Type B pancreatic cell (in vitro differentiated cells): Measurements from ENCODE around the gene SLC22A31. TPM values are rescaled to one million over a fixed set of nuclear protein-coding genes. Genes with fewer than 3 reads are reported as not detected.
A peak's percentile ranks its signal among the peaks of the same experiment; 100 is the strongest.
"Not testable (repeated sequence)": the region's sequence is repeated elsewhere in the genome, so short reads cannot be mapped to it uniquely, and the experiment has no call there.

ENCODE experiments used
- DNase-seq: peaks from one replicate; pipeline ENCODE4 v3.0.0; 2021; ENCODE audit warnings: mixed read lengths; ENCODE audit not compliant: unreplicated experiment; ENCODE audit errors: extremely low spot score
- H3K27ac Mint-ChIP-seq: 2 replicates; pipeline ENCODE4 v1.8.0; 2021; ENCODE audit warnings: mild to moderate bottlenecking, mixed read lengths
- H3K27me3 Mint-ChIP-seq: 2 replicates; pipeline ENCODE4 v1.8.0; 2021; ENCODE audit warnings: mixed read lengths
- H3K36me3 Mint-ChIP-seq: 2 replicates; pipeline ENCODE4 v1.8.0; 2021; ENCODE audit warnings: mixed read lengths
- H3K4me1 Mint-ChIP-seq: one replicate; pipeline ENCODE4 v1.8.0; 2021; ENCODE audit warnings: mixed read lengths; ENCODE audit not compliant: unreplicated experiment
- H3K4me3 Mint-ChIP-seq: 2 replicates; pipeline ENCODE4 v1.8.0; 2021; ENCODE audit warnings: mild to moderate bottlenecking, mixed read lengths
- H3K9me3 Mint-ChIP-seq: 2 replicates; pipeline ENCODE4 v1.8.0; 2021; ENCODE audit warnings: mixed read lengths
- total RNA-seq: library from RNA; stranded (reverse); gene quantifications from 2 replicates; pipeline ENCODE4 v1.2.1, GENCODE V29; 2021; ENCODE audit warnings: low replicate concordance
- TF ChIP-seq, protein P1 (sequence below): fragments of 200-600 bp; sonication (generic); conservative IDR thresholded peaks from 2 replicates; pipeline ENCODE4 v1.5.0; 2021; ENCODE audit warnings: antibody characterized with exemption, mild to moderate bottlenecking

Gene SLC22A31
- total RNA-seq, 1 donor from 2014 or later = 2.9 TPM

GRCh38 chr16:89167425-89167941 lies 32.9 kb downstream of the SLC22A31 start:
- H3K27me3 Mint-ChIP-seq = peaks cover 8% of the 10 kb centered on the region
- no peaks in the 10 kb centered on the region for H3K36me3 Mint-ChIP-seq
- H3K4me1 Mint-ChIP-seq = peaks cover 13% of the 10 kb centered on the region
- TF ChIP-seq, protein P1, sequence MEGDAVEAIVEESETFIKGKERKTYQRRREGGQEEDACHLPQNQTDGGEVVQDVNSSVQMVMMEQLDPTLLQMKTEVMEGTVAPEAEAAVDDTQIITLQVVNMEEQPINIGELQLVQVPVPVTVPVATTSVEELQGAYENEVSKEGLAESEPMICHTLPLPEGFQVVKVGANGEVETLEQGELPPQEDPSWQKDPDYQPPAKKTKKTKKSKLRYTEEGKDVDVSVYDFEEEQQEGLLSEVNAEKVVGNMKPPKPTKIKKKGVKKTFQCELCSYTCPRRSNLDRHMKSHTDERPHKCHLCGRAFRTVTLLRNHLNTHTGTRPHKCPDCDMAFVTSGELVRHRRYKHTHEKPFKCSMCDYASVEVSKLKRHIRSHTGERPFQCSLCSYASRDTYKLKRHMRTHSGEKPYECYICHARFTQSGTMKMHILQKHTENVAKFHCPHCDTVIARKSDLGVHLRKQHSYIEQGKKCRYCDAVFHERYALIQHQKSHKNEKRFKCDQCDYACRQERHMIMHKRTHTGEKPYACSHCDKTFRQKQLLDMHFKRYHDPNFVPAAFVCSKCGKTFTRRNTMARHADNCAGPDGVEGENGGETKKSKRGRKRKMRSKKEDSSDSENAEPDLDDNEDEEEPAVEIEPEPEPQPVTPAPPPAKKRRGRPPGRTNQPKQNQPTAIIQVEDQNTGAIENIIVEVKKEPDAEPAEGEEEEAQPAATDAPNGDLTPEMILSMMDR = peak; percentile 96
- H3K27ac Mint-ChIP-seq = no peak overlapping the region
- H3K4me3 Mint-ChIP-seq = no peak overlapping the region
- no peaks in the 10 kb centered on the region for H3K9me3 Mint-ChIP-seq
- peak; percentile 94 for DNase-seq

DNA sequence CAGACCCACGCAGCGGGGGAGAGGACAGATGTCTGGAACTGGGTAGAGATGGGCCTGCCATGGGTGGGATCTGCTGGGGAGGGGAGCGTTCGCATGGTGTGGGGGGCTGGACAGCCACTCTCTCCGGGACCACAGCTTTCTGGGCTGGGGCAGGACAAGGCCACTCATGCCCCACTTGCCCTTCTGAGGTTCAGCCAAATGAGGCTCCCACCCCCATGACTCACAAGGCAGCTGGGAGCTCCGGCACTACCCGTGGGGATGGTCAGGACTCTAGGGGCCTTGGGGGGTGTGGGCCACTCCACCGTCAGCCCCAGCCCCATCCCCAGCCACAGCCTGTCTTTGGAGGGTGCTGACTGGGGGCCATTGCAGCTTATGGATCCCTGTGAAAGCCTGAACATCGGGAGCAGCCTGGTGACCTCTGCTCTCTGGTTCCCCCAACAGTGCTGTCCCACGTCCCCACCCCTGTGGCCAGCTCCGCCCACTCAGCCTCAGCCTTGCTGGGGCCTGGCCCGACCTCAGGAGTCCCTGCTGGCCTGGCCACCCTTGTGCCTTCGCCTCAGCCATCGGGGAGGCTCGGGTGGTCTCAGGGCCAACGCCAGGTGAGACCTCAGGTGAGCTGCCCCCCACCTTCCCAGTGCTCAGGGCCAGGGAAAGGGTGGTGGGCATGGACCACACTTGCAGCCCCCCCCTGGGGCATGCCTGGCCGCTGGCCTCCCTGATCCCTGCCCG lies 33.5 kb downstream of the SLC22A31 start:
- Mint-ChIP-seq H3K9me3 (no peaks in the 10 kb centered on the region), H3K4me1 (peaks cover 13% of the 10 kb centered on the region), H3K36me3 (no peaks in the 10 kb centered on the region), H3K27me3 (peaks cover 11% of the 10 kb centered on the region), H3K27ac (no peak overlapping the region), H3K4me3 (no peak overlapping the region)
- TF ChIP-seq, protein P1 = no peak
- DNase-seq = no peak

DNA sequence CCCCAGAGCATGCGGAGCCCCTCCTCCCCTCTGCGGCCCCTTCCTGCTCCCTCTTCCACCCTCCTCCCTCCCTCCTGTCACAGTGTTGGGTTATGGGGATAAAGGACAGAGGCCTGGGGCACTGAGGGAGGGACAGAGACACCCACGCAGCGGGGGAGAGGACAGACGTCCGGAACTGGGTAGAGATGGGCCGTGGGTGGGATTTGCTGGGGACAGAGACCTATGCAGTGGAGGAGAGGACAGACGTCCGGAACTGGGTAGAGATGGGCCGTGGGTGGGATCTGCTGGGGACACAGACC lies 34.7 kb downstream of the SLC22A31 start:
- not testable (repeated sequence) for H3K9me3 Mint-ChIP-seq, H3K4me3 Mint-ChIP-seq, DNase-seq, H3K27me3 Mint-ChIP-seq, H3K27ac Mint-ChIP-seq, H3K36me3 Mint-ChIP-seq
- peaks cover 10% of the 10 kb centered on the region for H3K4me1 Mint-ChIP-seq

- TF ChIP-seq, protein P1 = no peak
- peaks cover 9% of the 10 kb centered on the region for H3K4me1 Mint-ChIP-seq
- H3K27ac Mint-ChIP-seq = no peak overlapping the region
- no peaks in the 10 kb centered on the region for H3K9me3 Mint-ChIP-seq
- no peak overlapping the region for H3K4me3 Mint-ChIP-seq
- no peaks in the 10 kb centered on the region for H3K36me3 Mint-ChIP-seq
- no peak for DNase-seq
- peaks cover 8% of the 10 kb centered on the region for H3K27me3 Mint-ChIP-seq
Measured at GRCh38 chr16:89164847-89165680, 35.3 kb downstream of the SLC22A31 start.

GRCh38 chr16:89164436-89164835 lies 35.9 kb downstream of the SLC22A31 start:
- TF ChIP-seq, protein P1 = no peak
- Mint-ChIP-seq H3K4me1 (peaks cover 9% of the 10 kb centered on the region), H3K27ac (peak overlapping the region; percentile 40), H3K36me3 (no peaks in the 10 kb centered on the region), H3K4me3 (no peak overlapping the region), H3K27me3 (peaks cover 8% of the 10 kb centered on the region), H3K9me3 (no peaks in the 10 kb centered on the region)
- no peak for DNase-seq

DNA sequence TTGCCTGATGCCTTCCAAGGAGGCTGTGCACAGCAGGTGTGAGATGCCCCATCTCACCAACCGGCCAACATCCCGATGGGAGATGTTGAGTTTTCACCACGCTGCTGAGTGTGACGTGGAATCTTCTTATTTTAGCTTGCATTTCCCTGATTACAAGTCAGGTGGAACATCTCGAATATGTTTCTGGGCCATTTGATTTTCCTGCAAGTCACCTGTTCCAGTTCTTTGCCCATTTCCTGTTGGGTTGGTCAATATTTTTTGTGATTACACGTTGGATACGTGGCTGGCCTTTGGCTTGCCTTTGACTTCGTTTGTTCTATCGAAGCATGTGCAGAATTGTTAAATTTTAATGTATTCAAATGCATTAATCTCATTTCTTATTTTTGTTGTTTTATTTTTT lies 37.0 kb downstream of the SLC22A31 start:
- TF ChIP-seq, protein P1 = no peak
- H3K9me3 Mint-ChIP-seq = no peaks in the 10 kb centered on the region
- H3K36me3 Mint-ChIP-seq = no peaks in the 10 kb centered on the region
- DNase-seq = no peak
- peaks cover 9% of the 10 kb centered on the region for H3K4me1 Mint-ChIP-seq
- peaks cover 8% of the 10 kb centered on the region for H3K27me3 Mint-ChIP-seq
- no peak overlapping the region for H3K4me3 Mint-ChIP-seq
- no peak overlapping the region for H3K27ac Mint-ChIP-seq
